Peyer's patch (tissue), 4 donors: ENCODE data around the gene RAI2. TPM values are rescaled to one million over a fixed set of nuclear protein-coding genes. Genes with fewer than 3 reads are reported as not detected.

Experiments used
- DNase-seq, 3 donors: peaks; one replicate each; pipeline ENCODE4 v3.0.0-alpha.2; 2017 to 2019
- H3K27ac ChIP-seq, 4 donors: fragments of 200-600 bp; sonication (generic); one replicate each; pipeline ENCODE4 v1.5.1; 2016 to 2019
- H3K27me3 ChIP-seq, 2 donors: fragments of 200-600 bp; sonication (generic); one replicate each; pipeline ENCODE4 v1.5.1; 2019
- H3K36me3 ChIP-seq, 3 donors: fragments of 200-600 bp; sonication (generic); one replicate each; pipeline ENCODE4 v1.5.1; 2016 to 2019
- H3K4me1 ChIP-seq, 4 donors: fragments of 200-600 bp; sonication (generic); one replicate each; pipeline ENCODE4 v1.5.1; 2016 to 2019
- H3K4me3 ChIP-seq, 4 donors: fragments of 200-600 bp; sonication (generic); 1 replicate in 3 of 4; 2 replicates in 1 of 4; pipeline ENCODE4 v1.5.1; 2016 to 2019; ENCODE audit warnings: mild to moderate bottlenecking in 1 of 4
- H3K9me3 ChIP-seq, 4 donors: fragments of 200-600 bp; sonication (generic); one replicate each; pipeline ENCODE4 v1.5.1; 2016 to 2019; ENCODE audit warnings: mild to moderate bottlenecking in 1 of 4
- CTCF ChIP-seq, 6 experiments: fragments of 450-650 bp in 4 of 6; fragments of 200-600 bp in 2 of 6; sonication (generic) in 1 of 6; IDR thresholded peaks; one replicate each; pipeline ENCODE4 v1.5.1; 2017 to 2019; ENCODE audit warnings: antibody characterized with exemption in 6 of 6, mild to moderate bottlenecking in 3 of 6, moderate library complexity in 1 of 6
- POLR2A ChIP-seq, 2 donors: fragments of 450-650 bp; IDR thresholded peaks; one replicate each; pipeline ENCODE4 v1.5.1; 2017; ENCODE audit warnings: antibody characterized with exemption in 2 of 2, mild to moderate bottlenecking in 2 of 2, moderate library complexity in 2 of 2
- total RNA-seq, 4 donors: library from RNA; depleted of rRNA; stranded (reverse); fragments of >200 nt; gene quantifications; one replicate each; pipeline ENCODE4 v1.1.0, GENCODE V29; 2016

The RAI2 gene
- total RNA-seq, 4 donors from 2014 or later = 5.4 to 25.6 (median 9.9) TPM

GRCh38 chrX:17851874-17852273, 9.2 kb downstream of the RAI2 start:
- TF ChIP-seq POLR2A (IDR thresholded peaks at IDR 0.05) = no peak
- no peak for TF ChIP-seq CTCF (IDR thresholded peaks at IDR 0.05)
- Histone ChIP-seq H3K9me3 (no peaks in the 10 kb centered on the region), H3K4me3 (no peak overlapping the region), H3K4me1 (no peaks in the 10 kb centered on the region), H3K36me3 (no peaks in the 10 kb centered on the region), H3K27ac (no peak overlapping the region), H3K27me3 (no peaks in the 10 kb centered on the region)
- DNase-seq = no peak

GRCh38 chrX:17848545-17849265, 12.4 kb downstream of the RAI2 start:
- no peaks in the 10 kb centered on the region for H3K9me3 ChIP-seq
- no peaks in the 10 kb centered on the region for H3K4me1 ChIP-seq
- TF ChIP-seq CTCF (IDR thresholded peaks at IDR 0.05) (no peak), POLR2A (IDR thresholded peaks at IDR 0.05) (no peak)
- H3K27ac ChIP-seq = no peak overlapping the region
- DNase-seq = no peak
- no peak overlapping the region for H3K4me3 ChIP-seq
- no peaks in the 10 kb centered on the region for H3K27me3 ChIP-seq
- no peaks in the 10 kb centered on the region for H3K36me3 ChIP-seq

GRCh38 chrX:17846045-17846444, 15.1 kb downstream of the RAI2 start:
- Histone ChIP-seq H3K4me3 (no peak overlapping the region), H3K4me1 (no peaks in the 10 kb centered on the region), H3K9me3 (no peaks in the 10 kb centered on the region), H3K36me3 (no peaks in the 10 kb centered on the region), H3K27ac (no peak overlapping the region), H3K27me3 (no peaks in the 10 kb centered on the region)
- TF ChIP-seq CTCF (IDR thresholded peaks at IDR 0.05) (no peak), POLR2A (IDR thresholded peaks at IDR 0.05) (no peak)
- DNase-seq = no peak

GRCh38 chrX:17844236-17844635, 16.9 kb downstream of the RAI2 start:
- TF ChIP-seq POLR2A (IDR thresholded peaks at IDR 0.05) = no peak
- TF ChIP-seq CTCF (IDR thresholded peaks at IDR 0.05) = no peak
- Histone ChIP-seq H3K9me3 (no peaks in the 10 kb centered on the region), H3K27ac (no peak overlapping the region), H3K36me3 (no peaks in the 10 kb centered on the region), H3K4me1 (no peaks in the 10 kb centered on the region), H3K27me3 (no peaks in the 10 kb centered on the region), H3K4me3 (no peak overlapping the region)
- no peak for DNase-seq

- no peak overlapping the region for H3K4me3 ChIP-seq
- DNase-seq = no peak
- H3K27me3 ChIP-seq = no peaks in the 10 kb centered on the region
- no peak overlapping the region for H3K27ac ChIP-seq
- no peaks in the 10 kb centered on the region for H3K9me3 ChIP-seq
- TF ChIP-seq POLR2A (IDR thresholded peaks at IDR 0.05) (no peak), CTCF (IDR thresholded peaks at IDR 0.05) (no peak)
- no peaks in the 10 kb centered on the region for H3K36me3 ChIP-seq
- no peaks in the 10 kb centered on the region for H3K4me1 ChIP-seq
Observed at GRCh38 chrX:17842769-17843525, 18.2 kb downstream of the RAI2 start.
